ENCODE measurements around the gene PHF21A. TPM values are rescaled to one million over a fixed set of nuclear protein-coding genes. Genes with fewer than 3 reads are reported as not detected.

Gene PHF21A
- total RNA-seq, 4 donors from 2014 or later: 12.1 to 83.3 (median 29.3) TPM

- intact Hi-C loops (cut with DNase I; ENCODE audit: low total_unique reads): no loop called here
- no peaks in the 10 kb centered on the region for H3K27me3 ChIP-seq
- TF ChIP-seq CTCF (IDR thresholded peaks at IDR 0.05) (no peak), POLR2A (IDR thresholded peaks at IDR 0.05) (no peak)
- H3K4me3 ChIP-seq: no peak overlapping the region
- no peaks in the 10 kb centered on the region for H3K36me3 ChIP-seq
- no peak for DNase-seq
- H3K4me1 ChIP-seq: no peaks in the 10 kb centered on the region
- no peaks in the 10 kb centered on the region for H3K9me3 ChIP-seq
- H3K27ac ChIP-seq: no peak overlapping the region
Observed at GRCh38 chr11:46051102-46051501, 70.2 kb downstream of the PHF21A start.

GRCh38 chr11:46050662-46051061 is 70.6 kb downstream of the PHF21A start:
- Histone ChIP-seq H3K4me1 (no peaks in the 10 kb centered on the region), H3K27ac (no peak overlapping the region), H3K27me3 (no peaks in the 10 kb centered on the region), H3K4me3 (no peak overlapping the region), H3K36me3 (no peaks in the 10 kb centered on the region), H3K9me3 (no peaks in the 10 kb centered on the region)
- TF ChIP-seq CTCF (IDR thresholded peaks at IDR 0.05) (no peak), POLR2A (IDR thresholded peaks at IDR 0.05) (no peak)
- intact Hi-C loops (cut with DNase I; ENCODE audit: low total_unique reads): no loop called here
- no peak for DNase-seq

GRCh38 chr11:46050003-46050461 is 71.2 kb downstream of the PHF21A start:
- TF ChIP-seq POLR2A (IDR thresholded peaks at IDR 0.05) (no peak), CTCF (IDR thresholded peaks at IDR 0.05) (no peak)
- no peaks in the 10 kb centered on the region for H3K4me1 ChIP-seq
- intact Hi-C loops (cut with DNase I; ENCODE audit: low total_unique reads): no loop called here
- peak; percentile 24 to 31 for DNase-seq
- no peaks in the 10 kb centered on the region for H3K9me3 ChIP-seq
- no peaks in the 10 kb centered on the region for H3K27me3 ChIP-seq
- no peak overlapping the region for H3K27ac ChIP-seq
- H3K36me3 ChIP-seq: no peaks in the 10 kb centered on the region
- H3K4me3 ChIP-seq: no peak overlapping the region

- Histone ChIP-seq H3K36me3 (no peaks in the 10 kb centered on the region), H3K4me3 (no peak overlapping the region), H3K9me3 (no peaks in the 10 kb centered on the region), H3K27ac (no peak overlapping the region), H3K27me3 (no peaks in the 10 kb centered on the region), H3K4me1 (no peaks in the 10 kb centered on the region)
- TF ChIP-seq POLR2A (IDR thresholded peaks at IDR 0.05) (no peak), CTCF (IDR thresholded peaks at IDR 0.05) (no peak)
- DNase-seq: no peak
- intact Hi-C loops (cut with DNase I; ENCODE audit: low total_unique reads): no loop called here
Observed at GRCh38 chr11:46049325-46049897, 71.8 kb downstream of the PHF21A start.

GRCh38 chr11:46048198-46048597 is 73.1 kb downstream of the PHF21A start:
- intact Hi-C loops (cut with DNase I; ENCODE audit: low total_unique reads): no loop called here
- Histone ChIP-seq H3K27me3 (no peaks in the 10 kb centered on the region), H3K4me1 (no peaks in the 10 kb centered on the region), H3K9me3 (no peaks in the 10 kb centered on the region), H3K4me3 (no peak overlapping the region), H3K27ac (no peak overlapping the region), H3K36me3 (no peaks in the 10 kb centered on the region)
- TF ChIP-seq CTCF (IDR thresholded peaks at IDR 0.05): no peak
- no peak for TF ChIP-seq POLR2A (IDR thresholded peaks at IDR 0.05)
- DNase-seq: no peak

All from uterus (tissue), 4 donors.